Measurements from ENCODE around the gene PRSS12. TPM values are rescaled to one million over a fixed set of nuclear protein-coding genes. Genes with fewer than 3 reads are reported as not detected.
"Not testable (repeated sequence)": the region's sequence is repeated elsewhere in the genome, so short reads cannot be mapped to it uniquely, and the experiment has no call there.

The PRSS12 gene
- total RNA-seq, 1 experiment from 2014 or later, result 2.8 TPM

GRCh38 chr4:118278473-118279274 lies 74.1 kb downstream of the PRSS12 start:
- DNase-seq (ENCODE audit: low spot score), result peak; percentile 96

GRCh38 chr4:118277243-118277642 lies 75.6 kb downstream of the PRSS12 start:
- no peak for DNase-seq (ENCODE audit: low spot score)

GRCh38 chr4:118276580-118276979 lies 76.2 kb downstream of the PRSS12 start:
- no peak for DNase-seq (ENCODE audit: low spot score)

- DNase-seq (ENCODE audit: low spot score), result no peak
These were observed 79.2 kb downstream of the PRSS12 start for GRCh38 chr4:118273642-118274041.

GRCh38 chr4:118271788-118272187 lies 81.0 kb downstream of the PRSS12 start:
- no peak for DNase-seq (ENCODE audit: low spot score)

- peak; percentile 72 for DNase-seq (ENCODE audit: low spot score)
These were observed 82.3 kb downstream of the PRSS12 start for GRCh38 chr4:118270492-118270891.

- no peak for DNase-seq (ENCODE audit: low spot score)
These were observed 84.0 kb downstream of the PRSS12 start for GRCh38 chr4:118268780-118269179.

GRCh38 chr4:118266145-118266496 lies 86.7 kb downstream of the PRSS12 start:
- DNase-seq (ENCODE audit: low spot score), result not testable (repeated sequence)

- no peak for DNase-seq (ENCODE audit: low spot score)
These were observed 87.3 kb downstream of the PRSS12 start for GRCh38 chr4:118265312-118266144.

GRCh38 chr4:118264096-118264495 lies 88.7 kb downstream of the PRSS12 start:
- DNase-seq (ENCODE audit: low spot score), result no peak

- DNase-seq (ENCODE audit: low spot score), result no peak
These were observed 92.5 kb downstream of the PRSS12 start for GRCh38 chr4:118260309-118260708.

- no peak for DNase-seq (ENCODE audit: low spot score)
These were observed 93.7 kb downstream of the PRSS12 start for GRCh38 chr4:118259111-118259510.

GRCh38 chr4:118254368-118254767 lies 98.4 kb downstream of the PRSS12 start:
- DNase-seq (ENCODE audit: low spot score), result no peak

- no peak for DNase-seq (ENCODE audit: low spot score)
These were observed 102.9 kb downstream of the PRSS12 start for GRCh38 chr4:118249890-118250289.

GRCh38 chr4:118237531-118237930 lies 115.3 kb downstream of the PRSS12 start:
- no peak for DNase-seq (ENCODE audit: low spot score)

GRCh38 chr4:118235566-118236120 lies 117.2 kb downstream of the PRSS12 start:
- DNase-seq (ENCODE audit: low spot score), result no peak

Small RNAs within 50 kb of the gene (small RNA-seq; reads per million reads assigned to genes)
- not detected for gene SNORA24
